ENCODE results near the gene NAGLU.

Gene NAGLU

GRCh38 chr17:42517516-42517915 is 18.5 kb upstream of the NAGLU start:
- Mint-ChIP-seq H3K4me1 (peaks cover 68% of the 10 kb centered on the region), H3K36me3 (ENCODE audit: low read depth) (peaks cover 19% of the 10 kb centered on the region), H3K27me3 (ENCODE audit: low read depth, poor library complexity) (peaks cover 3% of the 10 kb centered on the region), H3K9me3 (no peaks in the 10 kb centered on the region), H3K27ac (no peak overlapping the region), H3K4me3 (no peak overlapping the region)
- TF ChIP-seq, protein P1, sequence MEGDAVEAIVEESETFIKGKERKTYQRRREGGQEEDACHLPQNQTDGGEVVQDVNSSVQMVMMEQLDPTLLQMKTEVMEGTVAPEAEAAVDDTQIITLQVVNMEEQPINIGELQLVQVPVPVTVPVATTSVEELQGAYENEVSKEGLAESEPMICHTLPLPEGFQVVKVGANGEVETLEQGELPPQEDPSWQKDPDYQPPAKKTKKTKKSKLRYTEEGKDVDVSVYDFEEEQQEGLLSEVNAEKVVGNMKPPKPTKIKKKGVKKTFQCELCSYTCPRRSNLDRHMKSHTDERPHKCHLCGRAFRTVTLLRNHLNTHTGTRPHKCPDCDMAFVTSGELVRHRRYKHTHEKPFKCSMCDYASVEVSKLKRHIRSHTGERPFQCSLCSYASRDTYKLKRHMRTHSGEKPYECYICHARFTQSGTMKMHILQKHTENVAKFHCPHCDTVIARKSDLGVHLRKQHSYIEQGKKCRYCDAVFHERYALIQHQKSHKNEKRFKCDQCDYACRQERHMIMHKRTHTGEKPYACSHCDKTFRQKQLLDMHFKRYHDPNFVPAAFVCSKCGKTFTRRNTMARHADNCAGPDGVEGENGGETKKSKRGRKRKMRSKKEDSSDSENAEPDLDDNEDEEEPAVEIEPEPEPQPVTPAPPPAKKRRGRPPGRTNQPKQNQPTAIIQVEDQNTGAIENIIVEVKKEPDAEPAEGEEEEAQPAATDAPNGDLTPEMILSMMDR (IDR thresholded peaks at IDR 0.05): peak; percentile 83
- DNase-seq: peak; percentile 83

DNA sequence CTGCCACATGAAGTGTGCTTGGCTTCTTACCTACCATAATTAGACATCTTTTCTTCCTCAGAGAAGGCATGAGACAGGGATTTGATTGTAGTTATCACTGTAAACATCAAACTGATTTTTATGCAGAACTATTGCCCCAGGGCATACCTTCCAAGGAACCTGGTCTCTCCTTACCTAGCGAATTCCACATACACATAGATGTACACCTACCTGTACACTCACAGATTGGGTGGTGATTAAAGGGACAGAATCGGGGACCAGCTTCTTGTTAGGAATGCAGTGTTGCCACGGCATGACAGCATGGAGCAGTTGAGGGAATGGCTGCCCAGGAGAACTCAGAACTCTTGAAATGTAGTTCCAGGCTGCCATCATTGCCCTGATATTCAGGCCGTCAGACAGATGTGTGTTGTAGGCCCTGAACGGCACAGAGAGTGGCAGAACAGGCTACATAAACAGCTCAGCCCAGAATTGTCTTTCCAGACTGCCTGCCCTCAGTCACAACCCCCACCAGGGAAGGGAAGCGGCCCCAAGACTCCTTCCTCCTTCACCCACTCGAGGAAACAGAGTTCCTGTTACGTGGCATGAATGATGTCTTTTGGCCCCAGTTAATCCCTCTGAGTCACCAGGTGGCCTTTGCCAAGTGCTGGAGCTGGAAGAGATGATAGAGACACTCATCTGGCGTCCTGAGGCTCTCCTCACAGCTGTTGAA is 17.8 kb upstream of the NAGLU start:
- H3K4me1 Mint-ChIP-seq: peaks cover 75% of the 10 kb centered on the region
- peaks cover 22% of the 10 kb centered on the region for H3K36me3 Mint-ChIP-seq (ENCODE audit: low read depth)
- peaks cover 3% of the 10 kb centered on the region for H3K27me3 Mint-ChIP-seq (ENCODE audit: low read depth, poor library complexity)
- H3K9me3 Mint-ChIP-seq: no peaks in the 10 kb centered on the region
- TF ChIP-seq, protein P1 (IDR thresholded peaks at IDR 0.05): no peak
- peak overlapping the region; percentile 49 for H3K4me3 Mint-ChIP-seq
- peak overlapping the region; percentile 86 for H3K27ac Mint-ChIP-seq
- DNase-seq: no peak

GRCh38 chr17:42518755-42519545 is 17.1 kb upstream of the NAGLU start:
- peak overlapping the region; percentile 49 for H3K4me3 Mint-ChIP-seq
- H3K27me3 Mint-ChIP-seq (ENCODE audit: low read depth, poor library complexity): peaks cover 3% of the 10 kb centered on the region
- peaks cover 17% of the 10 kb centered on the region for H3K36me3 Mint-ChIP-seq (ENCODE audit: low read depth)
- DNase-seq: no peak
- TF ChIP-seq, protein P1 (IDR thresholded peaks at IDR 0.05): no peak
- no peaks in the 10 kb centered on the region for H3K9me3 Mint-ChIP-seq
- H3K27ac Mint-ChIP-seq: peak overlapping the region; percentile 99
- H3K4me1 Mint-ChIP-seq: peaks cover 77% of the 10 kb centered on the region

- peaks cover 3% of the 10 kb centered on the region for H3K27me3 Mint-ChIP-seq (ENCODE audit: low read depth, poor library complexity)
These were observed 16.2 kb upstream of the NAGLU start for GRCh38 chr17:42519546-42520491.

GRCh38 chr17:42520540-42520951 is 15.5 kb upstream of the NAGLU start:
- H3K4me3 Mint-ChIP-seq: peak overlapping the region; percentile 29
- H3K27me3 Mint-ChIP-seq (ENCODE audit: low read depth, poor library complexity): peaks cover 3% of the 10 kb centered on the region
- DNase-seq: peak; percentile 56

More at GRCh38 chr17:42519546-42520491, 16.2 kb upstream of the NAGLU start:
- DNase-seq: peak; percentile 54
- H3K9me3 Mint-ChIP-seq: no peaks in the 10 kb centered on the region
- peaks cover 74% of the 10 kb centered on the region for H3K4me1 Mint-ChIP-seq
- H3K36me3 Mint-ChIP-seq (ENCODE audit: low read depth): peaks cover 14% of the 10 kb centered on the region
- peak overlapping the region; percentile 99 for H3K27ac Mint-ChIP-seq
- TF ChIP-seq, protein P1 (IDR thresholded peaks at IDR 0.05): no peak
- peak overlapping the region; percentile 34 for H3K4me3 Mint-ChIP-seq

More at GRCh38 chr17:42520540-42520951, 15.5 kb upstream of the NAGLU start:
- Mint-ChIP-seq H3K36me3 (ENCODE audit: low read depth) (peaks cover 12% of the 10 kb centered on the region), H3K4me1 (peaks cover 77% of the 10 kb centered on the region), H3K27ac (peak overlapping the region; percentile 99), H3K9me3 (no peaks in the 10 kb centered on the region)
- TF ChIP-seq, protein P1 (IDR thresholded peaks at IDR 0.05): peak; percentile 38

All from nephron progenitor cell (in vitro differentiated cells).